Measurements from ENCODE around the gene ARRDC1. TPM values are rescaled to one million over a fixed set of nuclear protein-coding genes. Genes with fewer than 3 reads are reported as not detected.
"Not testable (repeated sequence)": the region's sequence is repeated elsewhere in the genome, so short reads cannot be mapped to it uniquely, and the experiment has no call there.

The ARRDC1 gene
- total and polyA plus RNA-seq, 8 donors = 26.2 to 77.3 (median 32.6) TPM

GRCh38 chr9:137590123-137590468 lies 15.4 kb upstream of the ARRDC1 start:
- Histone ChIP-seq H3K4me1 (peaks cover 14 to 34% of the 10 kb centered on the region in 2 donors), H3K27me3 (no peaks in the 10 kb centered on the region), H3K9me3 (no peaks in the 10 kb centered on the region), H3K27ac (no peak overlapping the region), H3K36me3 (peaks cover 0 to 31% of the 10 kb centered on the region in 2 donors), H3K4me3 (peak overlapping the region; percentile 51 to 90)
- intact Hi-C loops (cut with DNase I) = no loop called here
- no peak for TF ChIP-seq CTCF (IDR thresholded peaks at IDR 0.05)
- ATAC-seq = no peak
- DNase-seq = no peak

GRCh38 chr9:137590469-137591383 lies 14.8 kb upstream of the ARRDC1 start, which contains the start of gene ZMYND19:
Gene ZMYND19 (minus strand): TSS chr9:137590512. CDS start chr9:137590263, 249 bp downstream.
- intact Hi-C loops (cut with DNase I) = no loop called here
- Histone ChIP-seq H3K36me3 (peaks cover 0 to 25% of the 10 kb centered on the region in 2 donors), H3K27me3 (no peaks in the 10 kb centered on the region), H3K9me3 (no peaks in the 10 kb centered on the region), H3K4me1 (peaks cover 14 to 34% of the 10 kb centered on the region in 2 donors), H3K4me3 (peak within 1 kb of the TSS; percentile 90 to 93), H3K27ac (peak within 1 kb of the TSS in 1 of 2 donors; percentile 76)
- peak; percentile 86 to 96 (median 90) for DNase-seq
- TF ChIP-seq CTCF (IDR thresholded peaks at IDR 0.05) = no peak
- peak; percentile 95 for ATAC-seq

- no peaks in the 10 kb centered on the region for H3K27me3 ChIP-seq
- peaks cover 0 to 7% of the 10 kb centered on the region in 2 donors for H3K36me3 ChIP-seq
- DNase-seq (peak in 2 of 4 donors; percentile 48 to 61), ATAC-seq (peak; percentile 55)
- peaks cover 14 to 34% of the 10 kb centered on the region in 2 donors for H3K4me1 ChIP-seq
- H3K4me3 ChIP-seq = no peak overlapping the region
- H3K27ac ChIP-seq = peak overlapping the region; percentile 13 to 54
- intact Hi-C loops (cut with DNase I) = no loop called here
- H3K9me3 ChIP-seq = no peaks in the 10 kb centered on the region
- TF ChIP-seq CTCF (IDR thresholded peaks at IDR 0.05) = no peak
Measured at GRCh38 chr9:137592767-137593166, 12.7 kb upstream of the ARRDC1 start.

- peak; percentile 66 for ATAC-seq
- intact Hi-C loops (cut with DNase I) = no loop called here
- Histone ChIP-seq H3K9me3 (no peaks in the 10 kb centered on the region), H3K4me3 (no peak overlapping the region), H3K27me3 (no peaks in the 10 kb centered on the region), H3K4me1 (peaks cover 14 to 34% of the 10 kb centered on the region in 2 donors), H3K36me3 (peaks cover 0 to 3% of the 10 kb centered on the region in 2 donors), H3K27ac (peak overlapping the region; percentile 13 to 54)
- no peak for TF ChIP-seq CTCF (IDR thresholded peaks at IDR 0.05)
- peak in 2 of 4 donors; percentile 77 to 86 for DNase-seq
Measured at GRCh38 chr9:137593176-137593575, 12.3 kb upstream of the ARRDC1 start.

- H3K27ac ChIP-seq; ATAC-seq; DNase-seq; H3K36me3 ChIP-seq; H3K27me3 ChIP-seq; intact Hi-C loops (cut with DNase I); H3K9me3 ChIP-seq; H3K4me3 ChIP-seq: not testable (repeated sequence)
- peaks cover 0 to 15% of the 10 kb centered on the region in 2 donors for H3K4me1 ChIP-seq
Measured at GRCh38 chr9:137596577-137596976, 8.9 kb upstream of the ARRDC1 start.

Measured in left lung (tissue), 10 donors.